MM.1S (cell line): ENCODE measurements around the gene PATL2.

Source experiments
- EZH2 ChIP-seq: fragments of 300-600 bp; sonication (generic); optimal IDR thresholded peaks from 2 replicates; pipeline ENCODE3; 2017; ENCODE audit warnings: low read depth, mild to moderate bottlenecking, antibody characterized with exemption, low read length, mixed read lengths
- EZH2phosphoT487 ChIP-seq: fragments of 300-600 bp; sonication (generic); IDR thresholded peaks from 2 replicates; pipeline ENCODE4 v1.6.1; 2018; ENCODE audit warnings: antibody characterized with exemption, low read length
- TF ChIP-seq, protein P1 (sequence below): fragments of 300-600 bp; sonication (generic); IDR thresholded peaks from 2 replicates; pipeline ENCODE4 v1.5.1; 2016; ENCODE audit warnings: antibody characterized with exemption, low read length, mixed read lengths

GRCh38 chr15:44633603-44634002 is 77.5 kb downstream of the PATL2 start:
- TF ChIP-seq, protein P1, sequence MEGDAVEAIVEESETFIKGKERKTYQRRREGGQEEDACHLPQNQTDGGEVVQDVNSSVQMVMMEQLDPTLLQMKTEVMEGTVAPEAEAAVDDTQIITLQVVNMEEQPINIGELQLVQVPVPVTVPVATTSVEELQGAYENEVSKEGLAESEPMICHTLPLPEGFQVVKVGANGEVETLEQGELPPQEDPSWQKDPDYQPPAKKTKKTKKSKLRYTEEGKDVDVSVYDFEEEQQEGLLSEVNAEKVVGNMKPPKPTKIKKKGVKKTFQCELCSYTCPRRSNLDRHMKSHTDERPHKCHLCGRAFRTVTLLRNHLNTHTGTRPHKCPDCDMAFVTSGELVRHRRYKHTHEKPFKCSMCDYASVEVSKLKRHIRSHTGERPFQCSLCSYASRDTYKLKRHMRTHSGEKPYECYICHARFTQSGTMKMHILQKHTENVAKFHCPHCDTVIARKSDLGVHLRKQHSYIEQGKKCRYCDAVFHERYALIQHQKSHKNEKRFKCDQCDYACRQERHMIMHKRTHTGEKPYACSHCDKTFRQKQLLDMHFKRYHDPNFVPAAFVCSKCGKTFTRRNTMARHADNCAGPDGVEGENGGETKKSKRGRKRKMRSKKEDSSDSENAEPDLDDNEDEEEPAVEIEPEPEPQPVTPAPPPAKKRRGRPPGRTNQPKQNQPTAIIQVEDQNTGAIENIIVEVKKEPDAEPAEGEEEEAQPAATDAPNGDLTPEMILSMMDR, result no peak
- no peak for TF ChIP-seq EZH2
- no peak for TF ChIP-seq EZH2phosphoT487
